ENCODE results near the gene KLHL33.

- TF ChIP-seq, protein P1, sequence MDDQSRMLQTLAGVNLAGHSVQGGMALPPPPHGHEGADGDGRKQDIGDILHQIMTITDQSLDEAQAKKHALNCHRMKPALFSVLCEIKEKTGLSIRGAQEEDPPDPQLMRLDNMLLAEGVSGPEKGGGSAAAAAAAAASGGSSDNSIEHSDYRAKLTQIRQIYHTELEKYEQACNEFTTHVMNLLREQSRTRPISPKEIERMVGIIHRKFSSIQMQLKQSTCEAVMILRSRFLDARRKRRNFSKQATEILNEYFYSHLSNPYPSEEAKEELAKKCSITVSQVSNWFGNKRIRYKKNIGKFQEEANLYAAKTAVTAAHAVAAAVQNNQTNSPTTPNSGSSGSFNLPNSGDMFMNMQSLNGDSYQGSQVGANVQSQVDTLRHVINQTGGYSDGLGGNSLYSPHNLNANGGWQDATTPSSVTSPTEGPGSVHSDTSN (CRISPR knock-in tag; IDR thresholded peaks at IDR 0.05) = no peak
- TF ChIP-seq ZBTB10 (tag by site-specific recombination; IDR thresholded peaks at IDR 0.05) = no peak
- no peak for TF ChIP-seq WT1 (tag by site-specific recombination; IDR thresholded peaks at IDR 0.05)
- TF ChIP-seq, protein P2, sequence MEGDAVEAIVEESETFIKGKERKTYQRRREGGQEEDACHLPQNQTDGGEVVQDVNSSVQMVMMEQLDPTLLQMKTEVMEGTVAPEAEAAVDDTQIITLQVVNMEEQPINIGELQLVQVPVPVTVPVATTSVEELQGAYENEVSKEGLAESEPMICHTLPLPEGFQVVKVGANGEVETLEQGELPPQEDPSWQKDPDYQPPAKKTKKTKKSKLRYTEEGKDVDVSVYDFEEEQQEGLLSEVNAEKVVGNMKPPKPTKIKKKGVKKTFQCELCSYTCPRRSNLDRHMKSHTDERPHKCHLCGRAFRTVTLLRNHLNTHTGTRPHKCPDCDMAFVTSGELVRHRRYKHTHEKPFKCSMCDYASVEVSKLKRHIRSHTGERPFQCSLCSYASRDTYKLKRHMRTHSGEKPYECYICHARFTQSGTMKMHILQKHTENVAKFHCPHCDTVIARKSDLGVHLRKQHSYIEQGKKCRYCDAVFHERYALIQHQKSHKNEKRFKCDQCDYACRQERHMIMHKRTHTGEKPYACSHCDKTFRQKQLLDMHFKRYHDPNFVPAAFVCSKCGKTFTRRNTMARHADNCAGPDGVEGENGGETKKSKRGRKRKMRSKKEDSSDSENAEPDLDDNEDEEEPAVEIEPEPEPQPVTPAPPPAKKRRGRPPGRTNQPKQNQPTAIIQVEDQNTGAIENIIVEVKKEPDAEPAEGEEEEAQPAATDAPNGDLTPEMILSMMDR (tag by site-specific recombination; IDR thresholded peaks at IDR 0.05) = no peak
- TF ChIP-seq ZNF121 (tag by site-specific recombination; IDR thresholded peaks at IDR 0.05) = no peak
- TF ChIP-seq, protein P3, sequence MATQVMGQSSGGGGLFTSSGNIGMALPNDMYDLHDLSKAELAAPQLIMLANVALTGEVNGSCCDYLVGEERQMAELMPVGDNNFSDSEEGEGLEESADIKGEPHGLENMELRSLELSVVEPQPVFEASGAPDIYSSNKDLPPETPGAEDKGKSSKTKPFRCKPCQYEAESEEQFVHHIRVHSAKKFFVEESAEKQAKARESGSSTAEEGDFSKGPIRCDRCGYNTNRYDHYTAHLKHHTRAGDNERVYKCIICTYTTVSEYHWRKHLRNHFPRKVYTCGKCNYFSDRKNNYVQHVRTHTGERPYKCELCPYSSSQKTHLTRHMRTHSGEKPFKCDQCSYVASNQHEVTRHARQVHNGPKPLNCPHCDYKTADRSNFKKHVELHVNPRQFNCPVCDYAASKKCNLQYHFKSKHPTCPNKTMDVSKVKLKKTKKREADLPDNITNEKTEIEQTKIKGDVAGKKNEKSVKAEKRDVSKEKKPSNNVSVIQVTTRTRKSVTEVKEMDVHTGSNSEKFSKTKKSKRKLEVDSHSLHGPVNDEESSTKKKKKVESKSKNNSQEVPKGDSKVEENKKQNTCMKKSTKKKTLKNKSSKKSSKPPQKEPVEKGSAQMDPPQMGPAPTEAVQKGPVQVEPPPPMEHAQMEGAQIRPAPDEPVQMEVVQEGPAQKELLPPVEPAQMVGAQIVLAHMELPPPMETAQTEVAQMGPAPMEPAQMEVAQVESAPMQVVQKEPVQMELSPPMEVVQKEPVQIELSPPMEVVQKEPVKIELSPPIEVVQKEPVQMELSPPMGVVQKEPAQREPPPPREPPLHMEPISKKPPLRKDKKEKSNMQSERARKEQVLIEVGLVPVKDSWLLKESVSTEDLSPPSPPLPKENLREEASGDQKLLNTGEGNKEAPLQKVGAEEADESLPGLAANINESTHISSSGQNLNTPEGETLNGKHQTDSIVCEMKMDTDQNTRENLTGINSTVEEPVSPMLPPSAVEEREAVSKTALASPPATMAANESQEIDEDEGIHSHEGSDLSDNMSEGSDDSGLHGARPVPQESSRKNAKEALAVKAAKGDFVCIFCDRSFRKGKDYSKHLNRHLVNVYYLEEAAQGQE (tag by site-specific recombination; IDR thresholded peaks at IDR 0.05) = no peak
- no peak for TF ChIP-seq SCRT1 (tag by site-specific recombination; IDR thresholded peaks at IDR 0.05; ENCODE audit: borderline replicate concordance)
- TF ChIP-seq ZNF362 (tag by site-specific recombination; IDR thresholded peaks at IDR 0.05) = no peak
- no peak for TF ChIP-seq ZNF114 (tag by site-specific recombination; IDR thresholded peaks at IDR 0.05)
Measured at GRCh38 chr14:20429801-20430669, 5.9 kb downstream of the KLHL33 start.
